ENCODE data around the gene PTPRM.

DNA sequence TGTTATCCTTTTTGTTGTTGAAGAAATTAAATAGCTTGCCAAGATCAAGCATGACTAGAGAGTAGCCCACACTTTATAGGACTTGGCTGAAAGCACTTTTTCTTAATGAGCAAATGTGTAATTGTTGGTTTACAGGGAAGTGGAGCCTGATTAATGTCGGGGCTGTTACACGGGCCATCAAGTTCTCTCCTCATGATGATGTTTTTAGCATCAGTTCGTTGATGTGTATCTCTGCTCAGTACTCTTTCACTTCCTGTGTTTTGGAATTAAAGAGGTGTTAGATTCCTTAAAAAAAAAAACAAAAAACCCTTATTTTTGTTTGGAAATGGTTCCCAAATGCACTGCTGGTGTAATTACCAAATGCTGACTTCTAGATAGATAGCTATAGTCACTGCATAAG is 114.2 kb downstream of the PTPRM start:
- TF ChIP-seq, protein P1, sequence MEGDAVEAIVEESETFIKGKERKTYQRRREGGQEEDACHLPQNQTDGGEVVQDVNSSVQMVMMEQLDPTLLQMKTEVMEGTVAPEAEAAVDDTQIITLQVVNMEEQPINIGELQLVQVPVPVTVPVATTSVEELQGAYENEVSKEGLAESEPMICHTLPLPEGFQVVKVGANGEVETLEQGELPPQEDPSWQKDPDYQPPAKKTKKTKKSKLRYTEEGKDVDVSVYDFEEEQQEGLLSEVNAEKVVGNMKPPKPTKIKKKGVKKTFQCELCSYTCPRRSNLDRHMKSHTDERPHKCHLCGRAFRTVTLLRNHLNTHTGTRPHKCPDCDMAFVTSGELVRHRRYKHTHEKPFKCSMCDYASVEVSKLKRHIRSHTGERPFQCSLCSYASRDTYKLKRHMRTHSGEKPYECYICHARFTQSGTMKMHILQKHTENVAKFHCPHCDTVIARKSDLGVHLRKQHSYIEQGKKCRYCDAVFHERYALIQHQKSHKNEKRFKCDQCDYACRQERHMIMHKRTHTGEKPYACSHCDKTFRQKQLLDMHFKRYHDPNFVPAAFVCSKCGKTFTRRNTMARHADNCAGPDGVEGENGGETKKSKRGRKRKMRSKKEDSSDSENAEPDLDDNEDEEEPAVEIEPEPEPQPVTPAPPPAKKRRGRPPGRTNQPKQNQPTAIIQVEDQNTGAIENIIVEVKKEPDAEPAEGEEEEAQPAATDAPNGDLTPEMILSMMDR (IDR thresholded peaks at IDR 0.05): no peak
- no peak for TF ChIP-seq SIN3A (IDR thresholded peaks at IDR 0.05; ENCODE audit: borderline replicate concordance, insufficient read depth, low read depth, low read length)
- TF ChIP-seq, protein P2, sequence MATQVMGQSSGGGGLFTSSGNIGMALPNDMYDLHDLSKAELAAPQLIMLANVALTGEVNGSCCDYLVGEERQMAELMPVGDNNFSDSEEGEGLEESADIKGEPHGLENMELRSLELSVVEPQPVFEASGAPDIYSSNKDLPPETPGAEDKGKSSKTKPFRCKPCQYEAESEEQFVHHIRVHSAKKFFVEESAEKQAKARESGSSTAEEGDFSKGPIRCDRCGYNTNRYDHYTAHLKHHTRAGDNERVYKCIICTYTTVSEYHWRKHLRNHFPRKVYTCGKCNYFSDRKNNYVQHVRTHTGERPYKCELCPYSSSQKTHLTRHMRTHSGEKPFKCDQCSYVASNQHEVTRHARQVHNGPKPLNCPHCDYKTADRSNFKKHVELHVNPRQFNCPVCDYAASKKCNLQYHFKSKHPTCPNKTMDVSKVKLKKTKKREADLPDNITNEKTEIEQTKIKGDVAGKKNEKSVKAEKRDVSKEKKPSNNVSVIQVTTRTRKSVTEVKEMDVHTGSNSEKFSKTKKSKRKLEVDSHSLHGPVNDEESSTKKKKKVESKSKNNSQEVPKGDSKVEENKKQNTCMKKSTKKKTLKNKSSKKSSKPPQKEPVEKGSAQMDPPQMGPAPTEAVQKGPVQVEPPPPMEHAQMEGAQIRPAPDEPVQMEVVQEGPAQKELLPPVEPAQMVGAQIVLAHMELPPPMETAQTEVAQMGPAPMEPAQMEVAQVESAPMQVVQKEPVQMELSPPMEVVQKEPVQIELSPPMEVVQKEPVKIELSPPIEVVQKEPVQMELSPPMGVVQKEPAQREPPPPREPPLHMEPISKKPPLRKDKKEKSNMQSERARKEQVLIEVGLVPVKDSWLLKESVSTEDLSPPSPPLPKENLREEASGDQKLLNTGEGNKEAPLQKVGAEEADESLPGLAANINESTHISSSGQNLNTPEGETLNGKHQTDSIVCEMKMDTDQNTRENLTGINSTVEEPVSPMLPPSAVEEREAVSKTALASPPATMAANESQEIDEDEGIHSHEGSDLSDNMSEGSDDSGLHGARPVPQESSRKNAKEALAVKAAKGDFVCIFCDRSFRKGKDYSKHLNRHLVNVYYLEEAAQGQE (IDR thresholded peaks at IDR 0.05; ENCODE audit: insufficient read depth in 1 of 2, low read depth in 2 of 2, low read length in 1 of 2): no peak

All from Panc1 (cell line).